ENCODE results near the gene LAMA3.

DNA sequence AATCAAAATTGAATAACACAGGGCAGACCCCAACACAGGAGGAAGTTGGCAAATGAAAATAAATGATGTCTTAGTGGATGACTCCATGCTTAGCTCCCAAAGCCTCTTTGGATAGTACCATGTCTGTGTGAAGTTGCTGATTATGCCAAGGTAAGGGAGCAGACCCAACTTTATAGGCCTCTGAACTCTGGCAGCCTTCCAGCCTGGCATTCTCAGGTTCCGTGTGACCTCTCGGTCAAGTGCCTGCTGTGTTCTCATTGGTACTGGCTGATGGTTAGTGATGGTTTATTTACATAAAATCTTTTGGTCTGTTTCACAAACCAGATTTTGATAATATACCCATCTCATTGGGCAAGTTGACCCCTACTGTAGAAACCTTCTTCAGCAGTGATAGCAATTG, 213.1 kb downstream of the LAMA3 start:
- TF ChIP-seq EP300 (IDR thresholded peaks at IDR 0.05) (no peak), POLR2A (IDR thresholded peaks at IDR 0.05) (no peak)
- TF ChIP-seq, protein P1, sequence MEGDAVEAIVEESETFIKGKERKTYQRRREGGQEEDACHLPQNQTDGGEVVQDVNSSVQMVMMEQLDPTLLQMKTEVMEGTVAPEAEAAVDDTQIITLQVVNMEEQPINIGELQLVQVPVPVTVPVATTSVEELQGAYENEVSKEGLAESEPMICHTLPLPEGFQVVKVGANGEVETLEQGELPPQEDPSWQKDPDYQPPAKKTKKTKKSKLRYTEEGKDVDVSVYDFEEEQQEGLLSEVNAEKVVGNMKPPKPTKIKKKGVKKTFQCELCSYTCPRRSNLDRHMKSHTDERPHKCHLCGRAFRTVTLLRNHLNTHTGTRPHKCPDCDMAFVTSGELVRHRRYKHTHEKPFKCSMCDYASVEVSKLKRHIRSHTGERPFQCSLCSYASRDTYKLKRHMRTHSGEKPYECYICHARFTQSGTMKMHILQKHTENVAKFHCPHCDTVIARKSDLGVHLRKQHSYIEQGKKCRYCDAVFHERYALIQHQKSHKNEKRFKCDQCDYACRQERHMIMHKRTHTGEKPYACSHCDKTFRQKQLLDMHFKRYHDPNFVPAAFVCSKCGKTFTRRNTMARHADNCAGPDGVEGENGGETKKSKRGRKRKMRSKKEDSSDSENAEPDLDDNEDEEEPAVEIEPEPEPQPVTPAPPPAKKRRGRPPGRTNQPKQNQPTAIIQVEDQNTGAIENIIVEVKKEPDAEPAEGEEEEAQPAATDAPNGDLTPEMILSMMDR (IDR thresholded peaks at IDR 0.05), result no peak
